Stimulated activated CD8-positive, alpha-beta memory T cell treated with anti-CD3 and anti-CD28 coated beads, Interleukin-15, amount 100 ng/mL, for 1 hour (primary cell): Measurements from ENCODE around the gene NDUFS6.

Experiments
- DNase-seq: peaks from one replicate; pipeline ENCODE4 v3.0.0-alpha.2; 2020; ENCODE audit warnings: low read depth

The NDUFS6 gene

GRCh38 chr5:1853531-1853930, 52.3 kb downstream of the NDUFS6 start:
- DNase-seq = no peak

GRCh38 chr5:1855075-1855474, 53.9 kb downstream of the NDUFS6 start:
- DNase-seq = no peak

- DNase-seq = no peak
Measured at GRCh38 chr5:1855596-1855995, 54.4 kb downstream of the NDUFS6 start.

- no peak for DNase-seq
Measured at GRCh38 chr5:1856596-1857255, 55.5 kb downstream of the NDUFS6 start.

GRCh38 chr5:1857256-1857600, 56.0 kb downstream of the NDUFS6 start:
- DNase-seq = no peak

GRCh38 chr5:1858436-1858835, 57.2 kb downstream of the NDUFS6 start:
- DNase-seq = no peak

- DNase-seq = no peak
Measured at GRCh38 chr5:1859099-1859498, 57.9 kb downstream of the NDUFS6 start.

GRCh38 chr5:1860021-1860610, 58.9 kb downstream of the NDUFS6 start:
- no peak for DNase-seq

GRCh38 chr5:1860949-1861348, 59.7 kb downstream of the NDUFS6 start:
- DNase-seq = no peak

GRCh38 chr5:1864896-1865440, 63.8 kb downstream of the NDUFS6 start:
- DNase-seq = no peak

GRCh38 chr5:1865486-1865885, 64.3 kb downstream of the NDUFS6 start:
- DNase-seq = no peak
